ENCODE data around the gene NOTO. TPM values are rescaled to one million over a fixed set of nuclear protein-coding genes. Genes with fewer than 3 reads are reported as not detected.

The NOTO gene
- total and polyA plus RNA-seq, 2 donors (not counting 3 experiments of a cell fraction or from before 2014, with no cell fraction given): not detected

GRCh38 chr2:73258186-73258912, 56.0 kb downstream of the NOTO start:
- ChIA-PET POLR2A (no interaction called here), CTCF (interaction anchor here (1.1 to 1.7 kb wide), 3 partner anchors 10 to 365 kb away, joined by 3 to 6 read pairs (median 5); no protein-coding TSS in a partner anchor)
- TF ChIP-seq FOS (IDR thresholded peaks at IDR 0.05; ENCODE audit: borderline replicate concordance, insufficient read depth, low read length) (no peak), POLR2A (IDR thresholded peaks at IDR 0.05; ENCODE audit: low read depth, low read length) (no peak), CTCF (IDR thresholded peaks at IDR 0.05; ENCODE audit: extremely low read depth in 1 of 2, insufficient read depth in 1 of 2, low read depth in 1 of 2, low read length in 2 of 2) (no peak), MAX (IDR thresholded peaks at IDR 0.05; ENCODE audit: insufficient read depth, insufficient read length) (no peak), GATA2 (IDR thresholded peaks at IDR 0.05; ENCODE audit: insufficient read depth, insufficient read length, low read depth, low read length) (no peak), JUN (IDR thresholded peaks at IDR 0.05; ENCODE audit: borderline replicate concordance, insufficient read depth, insufficient read length, low read depth) (no peak), POLR2AphosphoS5 (IDR thresholded peaks at IDR 0.05; ENCODE audit: insufficient read depth, low read depth, low read length) (no peak), EZH2 (IDR thresholded peaks at IDR 0.05; ENCODE audit: borderline replicate concordance, low read depth, low read length, severe bottlenecking) (no peak), MYC (IDR thresholded peaks at IDR 0.05; ENCODE audit: low read depth, low read length) (no peak)
- no TSS peak for BruUV-seq (replicated peaks)
- H4K20me1 ChIP-seq (replicated peaks; ENCODE audit: control insufficient read depth, extremely low read depth, insufficient read depth, low read length): no peaks in the 10 kb centered on the region
- H3K9me1 ChIP-seq (replicated peaks; ENCODE audit: control insufficient read depth, extremely low read depth, insufficient read depth, low read length): no peaks in the 10 kb centered on the region
- no peak for FAIRE-seq
- DNase-seq (ENCODE audit: low read depth, low spot score): no peak
- no peak overlapping the region for H3K9ac ChIP-seq (replicated peaks; ENCODE audit: extremely low read depth, insufficient read depth, low read length)
- no peaks in the 10 kb centered on the region for H3K9me3 ChIP-seq (replicated peaks; ENCODE audit: control insufficient read depth, insufficient read depth, low read length)
- H2AFZ ChIP-seq (ENCODE audit: low read depth, low read length): no peak overlapping the region
- H3K36me3 ChIP-seq (ENCODE audit: control insufficient read depth in 2 of 2, extremely low read depth in 1 of 2, insufficient read depth in 2 of 2, low read length in 2 of 2): peaks cover 2 to 10% of the 10 kb centered on the region in 2 experiments
- intact Hi-C loops (cut with micrococcal nuclease): no loop called here
- no peaks in the 10 kb centered on the region for H3K79me2 ChIP-seq (ENCODE audit: control insufficient read depth, insufficient read depth, low read length)
- H3K27ac ChIP-seq (ENCODE audit: insufficient read depth, low read depth, low read length): no peak overlapping the region
- no peak overlapping the region for H3K4me2 ChIP-seq (ENCODE audit: insufficient read depth, low read length)
- no peaks in the 10 kb centered on the region for H3K27me3 ChIP-seq (ENCODE audit: control insufficient read depth in 2 of 2, insufficient read depth in 2 of 2, low read length in 2 of 2)
- dilution Hi-C loops (cut with MboI; ENCODE audit: extremely low pct_ligation_motif_present, low sequenced_read_pairs): no loop called here
- H3K4me3 ChIP-seq (replicated peaks in 1 of 3; ENCODE audit: insufficient read depth in 1 of 3, low read depth in 1 of 3, low read length in 3 of 3): no peak overlapping the region
- no peaks in the 10 kb centered on the region for H3K4me1 ChIP-seq (ENCODE audit: control insufficient read depth, extremely low read depth, insufficient read depth, low read length)

All from endothelial cell of umbilical vein (primary cell).